B cell (primary cell): ENCODE data around the gene RHOV. TPM values are rescaled to one million over a fixed set of nuclear protein-coding genes. Genes with fewer than 3 reads are reported as not detected.

ENCODE experiments used
- ATAC-seq: fragments of 200-7000 bp; cut with Tn5 transposase; one replicate; pipeline ENCODE4 v1.10.0; 2021; ENCODE audit warnings: low read depth, mild to moderate bottlenecking, moderate number of reproducible peaks, moderate library complexity
- CTCF ChIA-PET: fragments of 350-600 bp; sonication (Branson Sonifier 250); formaldehyde crosslinking; loops from one replicate; lab custom pipeline; 2021; ENCODE audit warnings: antibody characterized with exemption, inconsistent platforms; lab: Charles Lee
- POLR2A ChIA-PET: fragments of 350-600 bp; sonication (Branson Sonifier 250); formaldehyde crosslinking; loops from one replicate; lab custom pipeline; 2021; ENCODE audit warnings: antibody characterized with exemption; lab: Charles Lee
- DNase-seq: peaks from one replicate; pipeline ENCODE4 v3.0.0; 2013
- H2AFZ ChIP-seq: 2 replicates; pipeline ENCODE4 v1.6.1; 2012; ENCODE audit warnings: mild to moderate bottlenecking, low read depth, low read length; ENCODE audit not compliant: insufficient read depth, poor library complexity, severe bottlenecking
- H3K27ac ChIP-seq, 2 donors: 1 replicate in 1 of 2; 2 replicates in 1 of 2; pipeline ENCODE4 v1.5.1; 2012 to 2013; ENCODE audit warnings: low read length in 2 of 2, mild to moderate bottlenecking in 2 of 2, moderate library complexity in 1 of 2
- H3K27me3 ChIP-seq, 4 experiments: fragments of 200-600 bp in 1 of 4; sonication (generic) in 1 of 4; replicated peaks in 1 of 4; 1 replicate in 2 of 4; 2 replicates in 2 of 4; pipeline versions ENCODE4 v1.6.1 to v1.7.0; 2013 to 2016; ENCODE audit warnings: low read length in 3 of 4, mild to moderate bottlenecking in 2 of 4, mixed read lengths in 1 of 4, moderate library complexity in 1 of 4; ENCODE audit not compliant: insufficient read depth in 4 of 4, control insufficient read depth in 3 of 4; ENCODE audit errors: control extremely low read depth in 1 of 4
- H3K36me3 ChIP-seq, 2 experiments: replicated peaks in 1 of 2; 1 replicate in 1 of 2; 2 replicates in 1 of 2; pipeline versions ENCODE4 v1.6.1 to v1.7.1; 2013; ENCODE audit warnings: low read length in 1 of 2; ENCODE audit not compliant: insufficient read depth in 2 of 2, control insufficient read depth in 1 of 2; ENCODE audit errors: control extremely low read depth in 1 of 2, extremely low read depth in 1 of 2
- H3K4me1 ChIP-seq, 2 donors: fragments of 200-600 bp in 1 of 2; sonication (generic) in 1 of 2; 1 replicate in 1 of 2; 2 replicates in 1 of 2; pipeline versions ENCODE4 v1.5.1 to v1.6.1; 2013 to 2017; ENCODE audit warnings: low read length in 2 of 2; ENCODE audit not compliant: control insufficient read depth in 2 of 2, insufficient read depth in 2 of 2
- H3K4me2 ChIP-seq: replicated peaks from 2 replicates; pipeline ENCODE3; 2012; ENCODE audit warnings: mild to moderate bottlenecking, low read depth, low read length; ENCODE audit not compliant: poor library complexity, severe bottlenecking
- H3K4me3 ChIP-seq, 5 experiments: fragments of 200-600 bp in 1 of 5; sonication (generic) in 1 of 5; 1 replicate in 3 of 5; 2 replicates in 2 of 5; pipeline versions ENCODE4 v1.5.1 to v1.7.0; 2011 to 2016; ENCODE audit warnings: low read length in 4 of 5, mild to moderate bottlenecking in 4 of 5, low read depth in 2 of 5, control low read depth in 1 of 5, moderate library complexity in 1 of 5; ENCODE audit not compliant: insufficient read depth in 1 of 5; ENCODE audit errors: control extremely low read depth in 1 of 5, extremely low read depth in 1 of 5
- H3K79me2 ChIP-seq: fragments of 200-600 bp; sonication (generic); one replicate; pipeline ENCODE4 v1.6.0; 2016; ENCODE audit warnings: low read length; ENCODE audit not compliant: control insufficient read depth, insufficient read depth
- H3K9ac ChIP-seq: fragments of 200-600 bp; sonication (generic); 2 replicates; pipeline ENCODE4 v1.6.1; 2017; ENCODE audit warnings: mild to moderate bottlenecking, low read length, moderate library complexity
- H3K9me3 ChIP-seq, 3 donors: one replicate each; pipeline versions ENCODE4 v1.6.1 to v1.7.1; 2013; ENCODE audit warnings: low read length in 2 of 3; ENCODE audit not compliant: control insufficient read depth in 2 of 3, insufficient read depth in 1 of 3; ENCODE audit errors: control extremely low read depth in 1 of 3
- H4K20me1 ChIP-seq: 2 replicates; pipeline ENCODE4 v1.6.0; 2012; ENCODE audit warnings: mild to moderate bottlenecking, low read length; ENCODE audit not compliant: insufficient read depth, control insufficient read depth, poor library complexity, severe bottlenecking
- H3K27ac Mint-ChIP-seq: one replicate; pipeline ENCODE4 v1.8.0; 2021; ENCODE audit warnings: mixed read lengths
- H3K27me3 Mint-ChIP-seq: one replicate; pipeline ENCODE4 v1.8.0; 2021; ENCODE audit warnings: mixed read lengths
- H3K4me1 Mint-ChIP-seq: one replicate; pipeline ENCODE4 v1.8.0; 2021; ENCODE audit warnings: mixed read lengths
- H3K4me3 Mint-ChIP-seq: one replicate; pipeline ENCODE4 v1.8.0; 2021; ENCODE audit warnings: mixed read lengths
- H3K9me3 Mint-ChIP-seq: one replicate; pipeline ENCODE4 v1.8.0; 2022; ENCODE audit warnings: mixed read lengths; ENCODE audit not compliant: insufficient read depth
- CTCF ChIP-seq: fragments of 200-600 bp; IDR thresholded peaks from one replicate; pipeline ENCODE4 v1.8.0; 2022; ENCODE audit warnings: antibody characterized with exemption, mild to moderate bottlenecking
- EZH2 ChIP-seq: IDR thresholded peaks from 2 replicates; pipeline ENCODE4 v1.6.1; 2012; ENCODE audit warnings: borderline replicate concordance, low read depth, mild to moderate bottlenecking, moderate library complexity, low read length; ENCODE audit not compliant: insufficient read depth, poor library complexity, severe bottlenecking
- WGBS: methylation state at CpG from one replicate; pipeline ENCODE4 v1.1.5; 2013; ENCODE audit warnings: missing lambda C conversion rate; ENCODE audit not compliant: insufficient coverage; 5-methylcytosine and 5-hydroxymethylcytosine counted together
- intact Hi-C: fragments of 100-400 bp; cut with micrococcal nuclease; formaldehyde crosslinking; loops from one replicate; pipeline ENCODE4 v1.10.0; 2022
- polyA plus RNA-seq: library from polyadenylated mRNA; depleted of rRNA; stranded (reverse); fragments of >200 nt; gene quantifications from 2 replicates; pipeline ENCODE4 v1.2.3, GENCODE V29; 2012
- total RNA-seq, 2 donors: library from RNA; stranded (reverse); fragments of 120-200 nt in 1 of 2; gene quantifications; 1 replicate in 1 of 2; 2 replicates in 1 of 2; pipeline versions ENCODE4 v1.2.3 to v1.2.4, GENCODE V29; 2013 to 2022

RHOV gene
- total and polyA plus RNA-seq, 2 donors (not counting 1 experiment from before 2014, with no cell fraction given): 0.54 TPM; not detected in 1

- H3K4me1 Mint-ChIP-seq: no peaks in the 10 kb centered on the region
- no peaks in the 10 kb centered on the region for H3K36me3 ChIP-seq
- H3K9me3 ChIP-seq: no peaks in the 10 kb centered on the region
- WGBS: 77% methylated on average over 5 of the region's 6 CpGs
- no peak overlapping the region for H3K4me3 Mint-ChIP-seq
- no peak overlapping the region for H3K9ac ChIP-seq
- no peaks in the 10 kb centered on the region for H3K27me3 Mint-ChIP-seq
- H2AFZ ChIP-seq: no peak overlapping the region
- ChIA-PET POLR2A (interaction anchor here (0.7 kb wide), 1 partner anchor 155 kb away, joined by 4 read pairs; no protein-coding TSS in a partner anchor), CTCF (interaction anchor here (0.6 to 2.4 kb wide), 4 partner anchors 9 to 323 kb away, joined by 3 to 9 read pairs (median 5); no protein-coding TSS in a partner anchor)
- no peak overlapping the region for H3K27ac Mint-ChIP-seq
- TF ChIP-seq CTCF (no peak), EZH2 (no peak)
- intact Hi-C loops: no loop called here
- no peak overlapping the region for H3K4me3 ChIP-seq
- no peak for ATAC-seq
- no peaks in the 10 kb centered on the region for H3K27me3 ChIP-seq
- H3K4me1 ChIP-seq: no peaks in the 10 kb centered on the region
- H3K4me2 ChIP-seq: no peak overlapping the region
- H3K9me3 Mint-ChIP-seq: no peaks in the 10 kb centered on the region
- no peaks in the 10 kb centered on the region for H4K20me1 ChIP-seq
- no peak for DNase-seq
- no peak overlapping the region for H3K27ac ChIP-seq
- no peaks in the 10 kb centered on the region for H3K79me2 ChIP-seq
These were observed 41.6 kb upstream of the RHOV start for GRCh38 chr15:40915679-40916078.

- TF ChIP-seq CTCF (no peak), EZH2 (no peak)
- no peaks in the 10 kb centered on the region for H3K9me3 Mint-ChIP-seq
- Histone ChIP-seq H3K4me3 (no peak overlapping the region), H3K9me3 (no peaks in the 10 kb centered on the region), H3K4me1 (no peaks in the 10 kb centered on the region), H2AFZ (no peak overlapping the region), H3K36me3 (no peaks in the 10 kb centered on the region), H3K79me2 (no peaks in the 10 kb centered on the region), H3K4me2 (no peak overlapping the region), H4K20me1 (no peaks in the 10 kb centered on the region), H3K27ac (no peak overlapping the region), H3K9ac (no peak overlapping the region), H3K27me3 (no peaks in the 10 kb centered on the region)
- intact Hi-C loops: no loop called here
- WGBS: 94% methylated on average over 12 of the region's 12 CpGs
- DNase-seq (no peak), ATAC-seq (no peak)
- CTCF ChIA-PET: interaction anchor here (0.9 to 2.4 kb wide), 4 partner anchors 9 to 269 kb away, joined by 3 to 9 read pairs (median 5); no protein-coding TSS in a partner anchor
- no peak overlapping the region for H3K4me3 Mint-ChIP-seq
- POLR2A ChIA-PET: no interaction called here
- H3K27ac Mint-ChIP-seq: no peak overlapping the region
- H3K27me3 Mint-ChIP-seq: no peaks in the 10 kb centered on the region
- H3K4me1 Mint-ChIP-seq: no peaks in the 10 kb centered on the region
These were observed 41.2 kb upstream of the RHOV start for GRCh38 chr15:40915116-40915661.
